HepG2 (cell line): Measurements from ENCODE around the gene CNOT1. TPM values are rescaled to one million over a fixed set of nuclear protein-coding genes. Genes with fewer than 3 reads are reported as not detected.

Experiments used
- CHD2 ChIP-seq: IDR thresholded peaks from 2 replicates; pipeline ENCODE4 v1.6.1; 2011; ENCODE audit warnings: low read depth, low read length, improper control_type of control experiment
- HNRNPH1 ChIP-seq: fragments of 200-400 bp; formaldehyde crosslinking; optimal IDR thresholded peaks from 2 replicates; pipeline ENCODE3; 2017; ENCODE audit warnings: mild to moderate bottlenecking, low read depth, low read length
- HOXA7 ChIP-seq: sonication (generic); formaldehyde crosslinking; IDR thresholded peaks from 2 replicates; pipeline ENCODE4 v1.8.1; 2022; ENCODE audit warnings: mild to moderate bottlenecking, missing genetic modification reagents, moderate library complexity
- KAT2B ChIP-seq: fragments of 150-350 bp; IDR thresholded peaks from 2 replicates; pipeline ENCODE4 v1.6.1; 2014; ENCODE audit warnings: low read depth, low read length, borderline replicate concordance
- MTF2 ChIP-seq: sonication (generic); formaldehyde crosslinking; IDR thresholded peaks from 2 replicates; pipeline ENCODE4 v1.5.0; 2020; ENCODE audit warnings: missing genetic modification reagents, borderline replicate concordance
- RELA ChIP-seq: sonication (generic); formaldehyde crosslinking; IDR thresholded peaks from 2 replicates; pipeline ENCODE4 v1.4.0; 2020; ENCODE audit warnings: missing genetic modification reagents
- SIX1 ChIP-seq: sonication (generic); formaldehyde crosslinking; IDR thresholded peaks from 2 replicates; pipeline ENCODE4 v1.4.0; 2020; ENCODE audit warnings: missing genetic modification reagents, borderline replicate concordance
- SMAD9 ChIP-seq: sonication (generic); formaldehyde crosslinking; IDR thresholded peaks from 2 replicates; pipeline ENCODE4 v1.5.1; 2020; ENCODE audit warnings: mild to moderate bottlenecking, missing genetic modification reagents
- THYN1 ChIP-seq: sonication (generic); formaldehyde crosslinking; IDR thresholded peaks from 2 replicates; pipeline ENCODE4 v1.8.1; 2023; ENCODE audit warnings: low read depth, mild to moderate bottlenecking, moderate library complexity, missing genetic modification reagents, borderline replicate concordance
- U2AF2 ChIP-seq: fragments of 200-400 bp; formaldehyde crosslinking; IDR thresholded peaks from 2 replicates; pipeline ENCODE4 v1.6.1; 2017; ENCODE audit warnings: low read depth, mild to moderate bottlenecking, low read length
- ZKSCAN1 ChIP-seq: fragments of 150-350 bp; IDR thresholded peaks from 2 replicates; pipeline ENCODE4 v1.6.1; 2014; ENCODE audit warnings: low read length
- ZNF160 ChIP-seq: sonication (generic); formaldehyde crosslinking; IDR thresholded peaks from 2 replicates; pipeline ENCODE4 v1.8.0; 2022; ENCODE audit warnings: mild to moderate bottlenecking, inconsistent platforms, missing genetic modification reagents
- ZNF17 ChIP-seq: sonication (generic); formaldehyde crosslinking; IDR thresholded peaks from 2 replicates; pipeline ENCODE4 v1.5.0; 2020; ENCODE audit warnings: mild to moderate bottlenecking, missing genetic modification reagents
- ZNF674 ChIP-seq: sonication (generic); formaldehyde crosslinking; IDR thresholded peaks from 2 replicates; pipeline ENCODE4 v1.5.0; 2020; ENCODE audit warnings: low read depth, mild to moderate bottlenecking, missing genetic modification reagents
- ZNF724P ChIP-seq: sonication (generic); formaldehyde crosslinking; IDR thresholded peaks from 2 replicates; pipeline ENCODE4 v1.8.0; 2022; ENCODE audit warnings: missing genetic modification reagents, borderline replicate concordance
- polyA plus RNA-seq, 8 experiments: library from polyadenylated mRNA; depleted of rRNA in 3 of 8; stranded (reverse) in 7 of 8; unstranded in 1 of 8; fragments of >200 nt; fragmentation: Illumina TruSeq in 4 of 8; extraction: Trizol in 4 of 8; gene quantifications; 2 replicates each; pipeline versions ENCODE4 v1.2.1 to v1.2.3, GENCODE V29; 2011 to 2016; ENCODE audit warnings: low read depth in 4 of 8, missing spikeins in 1 of 8, mixed read lengths in 1 of 8; ENCODE audit not compliant: insufficient read depth in 1 of 8
- total RNA-seq, 5 experiments: library from RNA; depleted of rRNA; stranded (reverse); fragments of >200 nt; fragmentation: Illumina TruSeq; extraction: Trizol; gene quantifications; 2 replicates each; pipeline ENCODE4 v1.2.3, GENCODE V29; 2016; ENCODE audit warnings: low read depth in 1 of 5
- TF ChIP-seq, protein P1 (sequence below): sonication (generic); formaldehyde crosslinking; IDR thresholded peaks from 2 replicates; pipeline ENCODE4 v1.5.0; 2020; ENCODE audit warnings: mild to moderate bottlenecking, low read depth, missing genetic modification reagents, borderline replicate concordance
- TF ChIP-seq, protein P2 (sequence below): sonication (generic); formaldehyde crosslinking; IDR thresholded peaks from 2 replicates; pipeline ENCODE4 v1.4.0; 2020; ENCODE audit warnings: missing genetic modification reagents
- TF ChIP-seq, protein P3 (sequence below): IDR thresholded peaks from 2 replicates; pipeline ENCODE4 v1.6.1; 2016; ENCODE audit warnings: mild to moderate bottlenecking
- TF ChIP-seq, protein P4 (sequence below): IDR thresholded peaks from 2 replicates; pipeline ENCODE4 v1.6.1; 2012; ENCODE audit warnings: inconsistent platforms
- TF ChIP-seq, protein P5 (sequence below): sonication (generic); formaldehyde crosslinking; IDR thresholded peaks from 2 replicates; pipeline ENCODE4 v1.5.1; 2020; ENCODE audit warnings: missing genetic modification reagents, mild to moderate bottlenecking, borderline replicate concordance
- TF ChIP-seq, protein P6 (sequence below): IDR thresholded peaks from 2 replicates; pipeline ENCODE4 v1.6.1; 2016

Gene CNOT1
- total and polyA plus RNA-seq, 2 of the 13 experiments (the other 11 are each of a cell fraction or from before 2014, with no cell fraction given): 188 to 232 TPM

DNA sequence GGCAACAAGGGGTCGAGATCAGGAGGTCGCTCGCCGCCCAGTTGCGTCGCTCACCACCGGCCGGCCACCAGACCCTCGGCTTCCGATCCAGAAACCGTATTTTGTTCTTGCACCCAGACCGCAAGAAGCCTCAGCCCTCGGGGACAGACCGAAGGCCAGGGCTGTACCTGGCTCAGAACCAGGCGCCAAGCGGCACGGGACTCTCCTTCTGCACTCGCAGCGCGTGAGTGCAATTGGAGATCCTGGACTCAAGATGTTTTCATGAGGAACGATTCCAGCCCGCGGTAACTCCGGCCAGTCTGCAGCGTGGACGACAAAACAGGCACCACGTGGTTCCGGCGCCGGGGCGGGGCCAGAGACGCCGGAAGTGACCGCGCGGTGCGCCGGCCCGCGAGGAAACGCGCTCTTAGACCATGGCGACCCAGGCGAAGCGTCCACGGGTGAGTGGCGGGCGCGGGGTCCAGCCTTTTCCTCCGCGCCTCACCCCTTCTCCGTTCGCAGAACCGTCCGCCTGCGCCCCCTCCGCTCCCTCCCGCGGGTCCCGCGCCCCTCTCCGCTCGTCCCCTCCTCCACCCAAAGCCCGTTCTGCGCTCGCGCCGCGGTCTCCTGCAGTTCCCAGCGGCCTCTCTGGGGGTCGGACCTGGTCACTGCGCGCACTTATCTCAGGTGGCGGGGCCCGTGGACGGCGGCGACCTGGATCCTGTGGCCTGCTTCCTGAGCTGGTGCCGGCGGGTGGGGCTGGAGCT is 114.3 kb downstream of the CNOT1 start, which contains the start of gene SETD6 (continued):
- TF ChIP-seq, protein P1, sequence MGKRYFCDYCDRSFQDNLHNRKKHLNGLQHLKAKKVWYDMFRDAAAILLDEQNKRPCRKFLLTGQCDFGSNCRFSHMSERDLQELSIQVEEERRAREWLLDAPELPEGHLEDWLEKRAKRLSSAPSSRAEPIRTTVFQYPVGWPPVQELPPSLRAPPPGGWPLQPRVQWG (CRISPR knock-in tag): no peak; the same call in 1 of the 2 replicates
- TF ChIP-seq ZNF674 (CRISPR knock-in tag) (0 out of 2 replicates have a peak, but pooled peaks have one; percentile 65), ZNF160 (CRISPR knock-in tag) (no peak; the same call in 1 of the 2 replicates), THYN1 (CRISPR knock-in tag) (no peak), SMAD9 (CRISPR knock-in tag) (peak; percentile 69; the same call in 1 of the 2 replicates), ZKSCAN1 (no peak), KAT2B (no peak), ZNF724P (CRISPR knock-in tag) (peak; percentile 94), U2AF2 (no peak), HNRNPH1 (no peak), RELA (CRISPR knock-in tag) (no peak), SIX1 (no peak), MTF2 (no peak; the same call in 1 of the 2 replicates), ZNF17 (CRISPR knock-in tag) (no peak), HOXA7 (no peak), CHD2 (peak; percentile 12; the same call in 1 of the 2 replicates)
- TF ChIP-seq, protein P2, sequence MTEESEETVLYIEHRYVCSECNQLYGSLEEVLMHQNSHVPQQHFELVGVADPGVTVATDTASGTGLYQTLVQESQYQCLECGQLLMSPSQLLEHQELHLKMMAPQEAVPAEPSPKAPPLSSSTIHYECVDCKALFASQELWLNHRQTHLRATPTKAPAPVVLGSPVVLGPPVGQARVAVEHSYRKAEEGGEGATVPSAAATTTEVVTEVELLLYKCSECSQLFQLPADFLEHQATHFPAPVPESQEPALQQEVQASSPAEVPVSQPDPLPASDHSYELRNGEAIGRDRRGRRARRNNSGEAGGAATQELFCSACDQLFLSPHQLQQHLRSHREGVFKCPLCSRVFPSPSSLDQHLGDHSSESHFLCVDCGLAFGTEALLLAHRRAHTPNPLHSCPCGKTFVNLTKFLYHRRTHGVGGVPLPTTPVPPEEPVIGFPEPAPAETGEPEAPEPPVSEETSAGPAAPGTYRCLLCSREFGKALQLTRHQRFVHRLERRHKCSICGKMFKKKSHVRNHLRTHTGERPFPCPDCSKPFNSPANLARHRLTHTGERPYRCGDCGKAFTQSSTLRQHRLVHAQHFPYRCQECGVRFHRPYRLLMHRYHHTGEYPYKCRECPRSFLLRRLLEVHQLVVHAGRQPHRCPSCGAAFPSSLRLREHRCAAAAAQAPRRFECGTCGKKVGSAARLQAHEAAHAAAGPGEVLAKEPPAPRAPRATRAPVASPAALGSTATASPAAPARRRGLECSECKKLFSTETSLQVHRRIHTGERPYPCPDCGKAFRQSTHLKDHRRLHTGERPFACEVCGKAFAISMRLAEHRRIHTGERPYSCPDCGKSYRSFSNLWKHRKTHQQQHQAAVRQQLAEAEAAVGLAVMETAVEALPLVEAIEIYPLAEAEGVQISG (CRISPR knock-in tag): peak; percentile 92
- TF ChIP-seq, protein P3, sequence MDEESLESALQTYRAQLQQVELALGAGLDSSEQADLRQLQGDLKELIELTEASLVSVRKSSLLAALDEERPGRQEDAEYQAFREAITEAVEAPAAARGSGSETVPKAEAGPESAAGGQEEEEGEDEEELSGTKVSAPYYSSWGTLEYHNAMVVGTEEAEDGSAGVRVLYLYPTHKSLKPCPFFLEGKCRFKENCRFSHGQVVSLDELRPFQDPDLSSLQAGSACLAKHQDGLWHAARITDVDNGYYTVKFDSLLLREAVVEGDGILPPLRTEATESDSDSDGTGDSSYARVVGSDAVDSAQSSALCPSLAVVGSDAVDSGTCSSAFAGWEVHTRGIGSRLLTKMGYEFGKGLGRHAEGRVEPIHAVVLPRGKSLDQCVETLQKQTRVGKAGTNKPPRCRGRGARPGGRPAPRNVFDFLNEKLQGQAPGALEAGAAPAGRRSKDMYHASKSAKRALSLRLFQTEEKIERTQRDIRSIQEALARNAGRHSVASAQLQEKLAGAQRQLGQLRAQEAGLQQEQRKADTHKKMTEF (CRISPR knock-in tag): peak; percentile 99
- TF ChIP-seq, protein P4, sequence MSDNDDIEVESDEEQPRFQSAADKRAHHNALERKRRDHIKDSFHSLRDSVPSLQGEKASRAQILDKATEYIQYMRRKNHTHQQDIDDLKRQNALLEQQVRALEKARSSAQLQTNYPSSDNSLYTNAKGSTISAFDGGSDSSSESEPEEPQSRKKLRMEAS: peak; percentile 100
- TF ChIP-seq, protein P5, sequence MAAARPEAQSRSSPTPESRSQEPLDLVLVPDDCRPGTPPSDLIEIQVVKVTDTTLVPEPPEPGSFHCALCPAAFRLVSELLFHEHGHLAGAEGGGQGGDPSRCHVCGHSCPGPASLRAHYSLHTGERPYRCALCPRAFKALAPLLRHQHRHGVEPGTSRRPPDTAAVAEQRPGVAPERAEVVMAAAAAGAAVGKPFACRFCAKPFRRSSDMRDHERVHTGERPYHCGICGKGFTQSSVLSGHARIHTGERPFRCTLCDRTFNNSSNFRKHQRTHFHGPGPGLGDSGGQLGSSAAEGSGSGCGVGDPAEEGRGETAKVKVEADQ (CRISPR knock-in tag): peak; percentile 87; the same call in 1 of the 2 replicates
- TF ChIP-seq, protein P6, sequence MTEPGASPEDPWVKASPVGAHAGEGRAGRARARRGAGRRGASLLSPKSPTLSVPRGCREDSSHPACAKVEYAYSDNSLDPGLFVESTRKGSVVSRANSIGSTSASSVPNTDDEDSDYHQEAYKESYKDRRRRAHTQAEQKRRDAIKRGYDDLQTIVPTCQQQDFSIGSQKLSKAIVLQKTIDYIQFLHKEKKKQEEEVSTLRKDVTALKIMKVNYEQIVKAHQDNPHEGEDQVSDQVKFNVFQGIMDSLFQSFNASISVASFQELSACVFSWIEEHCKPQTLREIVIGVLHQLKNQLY: no peak
